Caco-2 (cell line): Measurements from ENCODE around the gene MAN1C1. TPM values are rescaled to one million over a fixed set of nuclear protein-coding genes. Genes with fewer than 3 reads are reported as not detected.

ENCODE experiments used
- BruUV-seq: library from RNA; stranded (reverse); fragments of 400-500 nt; replicated peaks from 2 replicates; lab custom pipeline; 2021; lab: Mats Ljungman, UMichigan
- CTCF ChIA-PET: fragments of 300-600 bp; sonication (Branson Sonifier 250); formaldehyde crosslinking; loops from one replicate; lab custom pipeline; 2022; ENCODE audit warnings: antibody characterized with exemption; lab: Charles Lee
- POLR2A ChIA-PET: fragments of 300-600 bp; sonication (Branson Sonifier 250); formaldehyde crosslinking; loops from one replicate; lab custom pipeline; 2022; ENCODE audit warnings: antibody characterized with exemption; lab: Charles Lee
- DNase-seq, 2 experiments: peaks; one replicate each; pipeline versions ENCODE4 v3.0.0 to v3.0.0-alpha.2; 2020 to 2022
- H3K27me3 ChIP-seq: replicated peaks from 2 replicates; pipeline ENCODE4 v1.6.0; 2011; ENCODE audit warnings: low read length; ENCODE audit not compliant: control insufficient read depth, insufficient read depth
- H3K36me3 ChIP-seq: 2 replicates; pipeline ENCODE4 v1.5.1; 2011; ENCODE audit warnings: low read length; ENCODE audit not compliant: control insufficient read depth, insufficient read depth
- H3K4me1 ChIP-seq: fragments of 250-450 bp; sonication (Bioruptor Pico); 2 replicates; pipeline ENCODE4 v1.5.1; 2020; ENCODE audit warnings: mild to moderate bottlenecking
- H3K4me3 ChIP-seq: 2 replicates; pipeline ENCODE4 v1.5.1; 2011; ENCODE audit warnings: low read depth, mild to moderate bottlenecking, control low read depth, low read length
- H3K9me3 ChIP-seq: fragments of 250-450 bp; sonication (Bioruptor Pico); 2 replicates; pipeline ENCODE4 v1.5.1; 2020; ENCODE audit warnings: mild to moderate bottlenecking, moderate library complexity
- H3K27ac Mint-ChIP-seq: one replicate; pipeline ENCODE4 v1.8.0; 2022; ENCODE audit warnings: mixed read lengths; ENCODE audit not compliant: unreplicated experiment
- H3K27me3 Mint-ChIP-seq: one replicate; pipeline ENCODE4 v1.8.0; 2022; ENCODE audit warnings: mixed read lengths; ENCODE audit not compliant: insufficient read depth, unreplicated experiment
- H3K36me3 Mint-ChIP-seq: one replicate; pipeline ENCODE4 v1.8.0; 2022; ENCODE audit warnings: mild to moderate bottlenecking, mixed read lengths; ENCODE audit not compliant: insufficient read depth, unreplicated experiment
- H3K4me1 Mint-ChIP-seq: one replicate; pipeline ENCODE4 v1.8.0; 2022; ENCODE audit warnings: low read depth, mixed read lengths; ENCODE audit not compliant: unreplicated experiment
- H3K4me3 Mint-ChIP-seq: one replicate; pipeline ENCODE4 v1.8.0; 2022; ENCODE audit warnings: mild to moderate bottlenecking, moderate library complexity, mixed read lengths; ENCODE audit not compliant: unreplicated experiment
- H3K9me3 Mint-ChIP-seq: one replicate; pipeline ENCODE4 v1.8.0; 2022; ENCODE audit warnings: mixed read lengths; ENCODE audit not compliant: unreplicated experiment
- intact Hi-C: fragments of 100-400 bp; cut with micrococcal nuclease; formaldehyde crosslinking; loops from one replicate; pipeline ENCODE4 v1.10.0; 2022; ENCODE audit not compliant: unreplicated experiment
- total RNA-seq: library from RNA; stranded (reverse); gene quantifications from 2 replicates; pipeline ENCODE4 v1.2.3, GENCODE V29; 2022
- TF ChIP-seq, protein P1 (sequence below), 2 experiments: fragments of 200-600 bp in 1 of 2; IDR thresholded peaks; 1 replicate in 1 of 2; 2 replicates in 1 of 2; pipeline versions ENCODE4 v1.5.1 to v1.8.0; 2011 to 2022; ENCODE audit warnings: antibody characterized with exemption in 1 of 2, control low read depth in 1 of 2, inconsistent platforms in 1 of 2, low read depth in 1 of 2, low read length in 1 of 2, mild to moderate bottlenecking in 1 of 2, moderate library complexity in 1 of 2; ENCODE audit not compliant: insufficient read depth in 1 of 2, severe bottlenecking in 1 of 2, unreplicated experiment in 1 of 2

MAN1C1 gene
- total RNA-seq, 1 experiment from 2014 or later, result 2.7 TPM

DNA sequence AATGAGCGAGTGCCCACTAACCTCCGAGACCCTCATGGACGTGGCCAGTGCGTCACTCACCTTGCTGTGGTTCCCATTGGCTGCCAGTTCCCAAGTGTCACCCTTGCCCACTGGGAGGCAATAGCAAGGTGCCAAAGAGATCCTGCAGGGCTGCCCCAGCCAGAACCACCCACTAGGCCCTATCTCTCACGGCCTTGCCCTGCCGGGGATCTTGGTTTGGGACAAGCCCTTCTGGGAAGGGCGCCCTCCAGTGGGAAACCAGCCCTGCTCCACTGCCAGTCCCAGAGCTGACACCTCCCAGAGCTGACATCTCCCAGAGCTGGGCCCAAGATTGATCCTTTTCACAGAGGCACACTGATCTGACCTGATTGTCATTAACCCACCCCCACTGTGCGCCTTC is 181.3 kb downstream of the MAN1C1 start:
- peak in 1 of 2 experiments; percentile 45 for DNase-seq
- intact Hi-C loops, result loop anchor here (2.0 to 5.0 kb wide), 3 partner anchors 41 to 103 kb away; no protein-coding TSS in a partner anchor
- no TSS peak for BruUV-seq
- Histone ChIP-seq H3K36me3 (no peaks in the 10 kb centered on the region), H3K4me1 (peaks cover 34% of the 10 kb centered on the region), H3K9me3 (no peaks in the 10 kb centered on the region), H3K27me3 (no peaks in the 10 kb centered on the region), H3K4me3 (no peak overlapping the region)
- ChIA-PET CTCF (interaction anchor here (0.6 to 1.1 kb wide), 4 partner anchors 12 to 250 kb away, joined by 3 read pairs; no protein-coding TSS in a partner anchor), POLR2A (no interaction called here)
- H3K4me1 Mint-ChIP-seq, result peaks cover 27% of the 10 kb centered on the region
- no peaks in the 10 kb centered on the region for H3K27me3 Mint-ChIP-seq
- TF ChIP-seq, protein P1, sequence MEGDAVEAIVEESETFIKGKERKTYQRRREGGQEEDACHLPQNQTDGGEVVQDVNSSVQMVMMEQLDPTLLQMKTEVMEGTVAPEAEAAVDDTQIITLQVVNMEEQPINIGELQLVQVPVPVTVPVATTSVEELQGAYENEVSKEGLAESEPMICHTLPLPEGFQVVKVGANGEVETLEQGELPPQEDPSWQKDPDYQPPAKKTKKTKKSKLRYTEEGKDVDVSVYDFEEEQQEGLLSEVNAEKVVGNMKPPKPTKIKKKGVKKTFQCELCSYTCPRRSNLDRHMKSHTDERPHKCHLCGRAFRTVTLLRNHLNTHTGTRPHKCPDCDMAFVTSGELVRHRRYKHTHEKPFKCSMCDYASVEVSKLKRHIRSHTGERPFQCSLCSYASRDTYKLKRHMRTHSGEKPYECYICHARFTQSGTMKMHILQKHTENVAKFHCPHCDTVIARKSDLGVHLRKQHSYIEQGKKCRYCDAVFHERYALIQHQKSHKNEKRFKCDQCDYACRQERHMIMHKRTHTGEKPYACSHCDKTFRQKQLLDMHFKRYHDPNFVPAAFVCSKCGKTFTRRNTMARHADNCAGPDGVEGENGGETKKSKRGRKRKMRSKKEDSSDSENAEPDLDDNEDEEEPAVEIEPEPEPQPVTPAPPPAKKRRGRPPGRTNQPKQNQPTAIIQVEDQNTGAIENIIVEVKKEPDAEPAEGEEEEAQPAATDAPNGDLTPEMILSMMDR (IDR thresholded peaks at IDR 0.05; ENCODE audit: insufficient read depth in 1 of 2, low read depth in 1 of 2, low read length in 1 of 2, severe bottlenecking in 1 of 2, unreplicated experiment in 1 of 2), result peak; percentile 14 to 32
- no peak overlapping the region for H3K27ac Mint-ChIP-seq
- H3K4me3 Mint-ChIP-seq, result no peak overlapping the region
- peaks cover 21% of the 10 kb centered on the region for H3K36me3 Mint-ChIP-seq
- H3K9me3 Mint-ChIP-seq, result no peaks in the 10 kb centered on the region

DNA sequence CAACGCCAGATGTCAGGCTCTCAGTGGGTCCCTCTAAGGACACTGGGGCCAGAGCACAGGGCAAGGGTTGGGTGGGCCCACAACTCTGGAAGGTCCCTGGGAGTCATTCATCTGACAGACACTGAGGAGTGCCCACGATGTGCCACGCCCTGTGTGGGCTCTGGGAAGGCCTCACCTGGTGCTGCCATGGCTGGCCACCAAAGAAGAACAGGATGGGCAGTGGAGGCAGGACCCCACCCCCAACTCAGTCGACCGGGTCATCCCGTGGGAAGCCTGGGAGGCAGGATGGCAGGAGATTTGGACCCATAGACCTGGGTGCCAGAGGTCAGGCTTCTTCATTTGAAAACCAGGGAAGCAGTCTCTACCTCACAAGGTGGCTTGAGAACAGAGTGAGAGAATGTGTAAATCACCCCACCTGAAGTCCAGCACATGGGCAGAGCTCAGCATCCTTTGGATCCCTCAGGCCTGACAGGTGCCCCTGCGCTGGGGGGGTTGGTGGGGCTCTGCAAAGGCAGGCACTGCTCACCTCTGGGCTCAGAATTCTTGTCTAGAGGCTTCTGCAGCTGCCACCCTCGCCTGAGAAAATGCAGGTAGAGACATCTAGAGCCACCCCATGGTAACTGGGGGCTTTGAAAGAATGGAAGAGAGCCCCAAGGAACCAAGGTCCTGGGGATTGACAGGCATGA is 182.2 kb downstream of the MAN1C1 start:
- ChIA-PET POLR2A (no interaction called here), CTCF (interaction anchor here (0.6 to 1.4 kb wide), 5 partner anchors 11 to 251 kb away, joined by 3 to 4 read pairs (median 3); no protein-coding TSS in a partner anchor)
- Mint-ChIP-seq H3K36me3 (peaks cover 21% of the 10 kb centered on the region), H3K9me3 (no peaks in the 10 kb centered on the region), H3K27ac (no peak overlapping the region), H3K4me1 (peaks cover 27% of the 10 kb centered on the region), H3K4me3 (no peak overlapping the region), H3K27me3 (no peaks in the 10 kb centered on the region)
- H3K36me3 ChIP-seq, result no peaks in the 10 kb centered on the region
- H3K9me3 ChIP-seq, result no peaks in the 10 kb centered on the region
- H3K27me3 ChIP-seq, result no peaks in the 10 kb centered on the region
- intact Hi-C loops, result loop anchor here (5.0 kb wide), 2 partner anchors 42 to 57 kb away; no protein-coding TSS in a partner anchor
- no peak for DNase-seq
- H3K4me3 ChIP-seq, result no peak overlapping the region
- TF ChIP-seq, protein P1 (IDR thresholded peaks at IDR 0.05; ENCODE audit: insufficient read depth in 1 of 2, low read depth in 1 of 2, low read length in 1 of 2, severe bottlenecking in 1 of 2, unreplicated experiment in 1 of 2), result no peak
- no TSS peak for BruUV-seq
- H3K4me1 ChIP-seq, result peaks cover 34% of the 10 kb centered on the region

DNA sequence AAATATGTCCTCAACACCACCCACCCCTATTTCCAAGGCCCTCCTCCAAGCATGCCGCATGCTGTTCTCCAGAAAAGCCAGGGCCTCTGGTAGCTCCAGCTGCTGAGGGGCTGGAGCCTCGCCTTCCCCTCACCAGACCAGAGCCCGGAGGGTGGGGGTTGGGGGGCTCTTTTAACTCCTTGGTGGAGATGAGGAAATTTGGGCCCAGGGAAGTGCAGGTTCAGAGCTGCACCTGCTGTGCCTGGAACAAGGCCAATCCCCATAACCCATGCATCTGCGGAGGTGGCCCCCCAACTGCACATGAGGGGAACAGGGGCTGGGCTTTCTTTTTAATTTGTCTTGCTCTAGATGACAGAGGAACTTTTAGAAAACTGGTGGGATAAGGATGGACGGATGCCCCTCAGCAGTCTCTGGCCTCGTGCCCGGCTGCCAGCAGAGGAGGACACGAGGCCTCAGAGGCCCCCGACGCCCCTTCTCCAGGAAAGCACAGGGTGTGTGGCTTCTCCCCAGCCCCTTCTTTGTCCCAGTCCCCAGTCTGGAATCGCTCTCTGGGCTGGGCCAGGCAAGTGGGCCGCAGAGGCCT is 182.9 kb downstream of the MAN1C1 start:
- Mint-ChIP-seq H3K27ac (no peak overlapping the region), H3K9me3 (no peaks in the 10 kb centered on the region), H3K4me1 (peaks cover 24% of the 10 kb centered on the region), H3K27me3 (no peaks in the 10 kb centered on the region), H3K4me3 (peak overlapping the region; percentile 69), H3K36me3 (peaks cover 21% of the 10 kb centered on the region)
- peak overlapping the region; percentile 43 for H3K4me3 ChIP-seq
- intact Hi-C loops, result loop anchor here (5.0 kb wide), 2 partner anchors 42 to 57 kb away; no protein-coding TSS in a partner anchor
- no peaks in the 10 kb centered on the region for H3K27me3 ChIP-seq
- ChIA-PET POLR2A (interaction anchor here (0.6 kb wide), 1 partner anchor 308 kb away, joined by 5 read pairs; no protein-coding TSS in a partner anchor), CTCF (interaction anchor here (0.5 to 1.4 kb wide), 6 partner anchors 11 to 544 kb away, joined by 3 to 8 read pairs (median 4); no protein-coding TSS in a partner anchor)
- DNase-seq, result no peak
- TSS peak; percentile 24 for BruUV-seq
- H3K36me3 ChIP-seq, result no peaks in the 10 kb centered on the region
- no peaks in the 10 kb centered on the region for H3K9me3 ChIP-seq
- H3K4me1 ChIP-seq, result peaks cover 30% of the 10 kb centered on the region
- TF ChIP-seq, protein P1 (IDR thresholded peaks at IDR 0.05; ENCODE audit: insufficient read depth in 1 of 2, low read depth in 1 of 2, low read length in 1 of 2, severe bottlenecking in 1 of 2, unreplicated experiment in 1 of 2), result no peak
